Fibroblast of skin of abdomen (primary cell): ENCODE measurements around the gene CDH23.

ENCODE experiments used
- DNase-seq: peaks from one replicate; pipeline ENCODE4 v3.0.0-alpha.2; 2013

The CDH23 gene

GRCh38 chr10:71693377-71693776 is 296.7 kb downstream of the CDH23 start:
- DNase-seq = no peak

GRCh38 chr10:71694039-71694501 is 297.4 kb downstream of the CDH23 start:
- DNase-seq = no peak

- no peak for DNase-seq
Measured at GRCh38 chr10:71694567-71694968, 297.8 kb downstream of the CDH23 start.

GRCh38 chr10:71695502-71696476 is 299.1 kb downstream of the CDH23 start:
- no peak for DNase-seq

- DNase-seq = no peak
Measured at GRCh38 chr10:71696628-71697326, 300.1 kb downstream of the CDH23 start.

- DNase-seq = no peak
Measured at GRCh38 chr10:71697938-71698709, 301.4 kb downstream of the CDH23 start.

GRCh38 chr10:71698737-71699136 is 302.0 kb downstream of the CDH23 start:
- DNase-seq = no peak

GRCh38 chr10:71700731-71701368 is 304.1 kb downstream of the CDH23 start:
- no peak for DNase-seq

GRCh38 chr10:71701496-71702132 is 304.9 kb downstream of the CDH23 start:
- DNase-seq = no peak

GRCh38 chr10:71703577-71703976 is 306.9 kb downstream of the CDH23 start:
- no peak for DNase-seq

- no peak for DNase-seq
Measured at GRCh38 chr10:71704816-71705215, 308.1 kb downstream of the CDH23 start.

GRCh38 chr10:71705582-71705981 is 308.9 kb downstream of the CDH23 start:
- DNase-seq = no peak

GRCh38 chr10:71706216-71707121 is 309.7 kb downstream of the CDH23 start:
- DNase-seq = no peak

- DNase-seq = no peak
Measured at GRCh38 chr10:71707240-71707789, 310.6 kb downstream of the CDH23 start.

- no peak for DNase-seq
Measured at GRCh38 chr10:71708301-71708703, 311.6 kb downstream of the CDH23 start.

- DNase-seq = no peak
Measured at GRCh38 chr10:71708897-71709882, 312.5 kb downstream of the CDH23 start.

- no peak for DNase-seq
Measured at GRCh38 chr10:71710519-71710918, 313.8 kb downstream of the CDH23 start.

GRCh38 chr10:71711052-71711623 is 314.4 kb downstream of the CDH23 start:
- DNase-seq = no peak

GRCh38 chr10:71712170-71712569 is 315.4 kb downstream of the CDH23 start:
- no peak for DNase-seq
